ENCODE measurements around the gene VAMP8. TPM values are rescaled to one million over a fixed set of nuclear protein-coding genes. Genes with fewer than 3 reads are reported as not detected.

VAMP8 gene
- total and polyA plus RNA-seq, 2 of the 8 experiments (the other 6 are each of a cell fraction or from before 2014, with no cell fraction given): 34.4 to 69.7 TPM

GRCh38 chr2:85589982-85590791 is 12.8 kb downstream of the VAMP8 start:
- peaks cover 0 to 4% of the 10 kb centered on the region in 2 experiments; a peak in 1 of 4 replicates for H3K79me2 ChIP-seq (ENCODE audit: control insufficient read depth in 1 of 2, insufficient read depth in 2 of 2, low read length in 2 of 2)
- no peak overlapping the region for H2AFZ ChIP-seq (ENCODE audit: low read length)
- peak overlapping the region; percentile 72; the same call in 1 of the 2 replicates for H2BK15ac ChIP-seq (ENCODE audit: low read length)
- H3K56ac ChIP-seq (replicated peaks; ENCODE audit: insufficient read length, low read depth, low read length): no peak overlapping the region
- H3K4me1 ChIP-seq (replicated peaks in 1 of 4; ENCODE audit: control insufficient read depth in 3 of 4, insufficient read depth in 4 of 4, low read length in 3 of 4): peaks cover 0 to 8% (median 2%) of the 10 kb centered on the region in 4 experiments; a peak in 4 of 7 replicates
- no peak overlapping the region for H2AK5ac ChIP-seq (ENCODE audit: low read depth, low read length)
- H2BK5ac ChIP-seq (ENCODE audit: low read depth, low read length): no peak overlapping the region
- no peaks in the 10 kb centered on the region for H3K9me3 ChIP-seq (ENCODE audit: insufficient read depth in 2 of 2, low read depth in 1 of 2, low read length in 1 of 2)
- no peak overlapping the region for H3K18ac ChIP-seq (ENCODE audit: extremely low read depth, low read length)
- CTCF ChIA-PET (ENCODE audit: partially characterized antibody): interaction anchor here (0.7 to 1.9 kb wide), 5 partner anchors 10 to 52 kb away, joined by 3 to 7 read pairs (median 4); partner anchors contain the start of genes MAT2A and VAMP8
- H3K23me2 ChIP-seq (ENCODE audit: low read depth, low read length): peaks cover 5% of the 10 kb centered on the region; the same call in 1 of the 2 replicates
- no peak overlapping the region for H3K4ac ChIP-seq (replicated peaks; ENCODE audit: insufficient read length, low read depth, low read length)
- H4K91ac ChIP-seq (replicated peaks; ENCODE audit: insufficient read length, low read length): no peak overlapping the region
- 77% methylated on average over 7 of the region's 7 CpGs; no CpG with 5 or more reads in 1 of the 2 experiments for WGBS, 2 experiments (ENCODE audit: extremely low coverage in 1 of 2, insufficient coverage in 1 of 2, insufficient read length in 1 of 2, insufficient replicate concordance in 2 of 2, low coverage in 1 of 2, low lambda C conversion rate in 2 of 2, missing lambda C conversion rate in 1 of 2)
- H4K8ac ChIP-seq (ENCODE audit: extremely low read depth, insufficient read depth, low read length): peak overlapping the region; percentile 38; the same call in 1 of the 2 replicates
- no peak overlapping the region for H4K5ac ChIP-seq (ENCODE audit: insufficient read length, low read depth, low read length)
- POLR2A ChIA-PET (ENCODE audit: partially characterized antibody): interaction anchor here (0.6 to 2.3 kb wide), 12 partner anchors 9 to 277 kb away, joined by 3 to 8 read pairs (median 4); partner anchors contain the start of genes C2orf68, MAT2A, TMEM150A and USP39
- H3K4me3 ChIP-seq (ENCODE audit: extremely low read depth in 1 of 4, insufficient read depth in 2 of 4, low read depth in 3 of 4, low read length in 4 of 4): no peak overlapping the region
- peaks cover under 1 to 12% (median 4%) of the 10 kb centered on the region in 4 experiments; a peak in 6 of 7 replicates for H3K27me3 ChIP-seq (replicated peaks in 1 of 4; ENCODE audit: control insufficient read depth in 3 of 4, extremely low read depth in 1 of 4, insufficient read depth in 3 of 4, low read length in 3 of 4)
- no peak overlapping the region for H2BK12ac ChIP-seq (ENCODE audit: low read depth, low read length)
- H3K36me3 ChIP-seq (ENCODE audit: control insufficient read depth in 2 of 4, insufficient read depth in 4 of 4, low read length in 3 of 4): no peaks in the 10 kb centered on the region
- H3K4me2 ChIP-seq (ENCODE audit: insufficient read depth in 1 of 2, low read depth in 2 of 2, low read length in 2 of 2): no peak overlapping the region
- DNase-seq (ENCODE audit: low read depth in 1 of 2, low spot score in 2 of 2) (no peak), FAIRE-seq (no peak)
- H2BK120ac ChIP-seq (replicated peaks; ENCODE audit: low read depth, low read length): no peak overlapping the region
- no peak overlapping the region for H3K14ac ChIP-seq (ENCODE audit: insufficient read length)
- H3K79me1 ChIP-seq (ENCODE audit: low read depth, low read length): no peaks in the 10 kb centered on the region
- no peak overlapping the region for H2BK20ac ChIP-seq (ENCODE audit: low read length)
- H3K9ac ChIP-seq (replicated peaks in 1 of 4; ENCODE audit: extremely low read depth in 1 of 4, low read depth in 3 of 4, low read length in 3 of 4): no peak overlapping the region; a peak in 1 of 7 replicates
- TF ChIP-seq FOSL1 (IDR thresholded peaks at IDR 0.05; ENCODE audit: insufficient read depth, low read depth, low read length) (no peak), KDM4A (IDR thresholded peaks at IDR 0.05; ENCODE audit: low read depth, low read length, severe bottlenecking) (no peak), ATF2 (IDR thresholded peaks at IDR 0.05; ENCODE audit: low read length) (no peak), POU5F1 (IDR thresholded peaks at IDR 0.05; ENCODE audit: low read depth, low read length) (no peak), JUND (IDR thresholded peaks at IDR 0.05; ENCODE audit: low read length) (no peak), NANOG (IDR thresholded peaks at IDR 0.05; ENCODE audit: insufficient read depth, low read depth, low read length, poor library complexity, severe bottlenecking) (no peak), SP1 (IDR thresholded peaks at IDR 0.05; ENCODE audit: low read depth, low read length) (no peak), GABPA (IDR thresholded peaks at IDR 0.05; ENCODE audit: borderline replicate concordance, insufficient read depth, low read length) (no peak), CREB1 (IDR thresholded peaks at IDR 0.05) (no peak)
- H4K20me1 ChIP-seq (replicated peaks in 1 of 2; ENCODE audit: control insufficient read depth in 1 of 2, insufficient read depth in 2 of 2, low read length in 2 of 2): no peaks in the 10 kb centered on the region
- H3K27ac ChIP-seq (ENCODE audit: low read depth, low read length): no peak overlapping the region
- H3K23ac ChIP-seq (ENCODE audit: insufficient read length): no peak overlapping the region

Measured in H1 (cell line).